PC-3 (cell line): ENCODE results near the gene AFTPH.

ENCODE experiments used
- EZH2 ChIP-seq: fragments of 300-600 bp; sonication (generic); IDR thresholded peaks from one replicate; pipeline ENCODE4 v1.6.1; 2017; ENCODE audit warnings: antibody characterized with exemption, mild to moderate bottlenecking, low read length; ENCODE audit not compliant: unreplicated experiment
- EZH2phosphoT487 ChIP-seq: fragments of 300-600 bp; sonication (generic); IDR thresholded peaks from 2 replicates; pipeline ENCODE4 v1.6.1; 2018; ENCODE audit warnings: mild to moderate bottlenecking, antibody characterized with exemption, low read length, borderline replicate concordance
- TF ChIP-seq, protein P1 (sequence below): fragments of 300-600 bp; sonication (generic); conservative IDR thresholded peaks from 2 replicates; pipeline ENCODE4 v1.5.1; 2017; ENCODE audit warnings: antibody characterized with exemption, low read depth, mild to moderate bottlenecking, low read length

GRCh38 chr2:64504774-64505720, 19.1 kb upstream of the AFTPH start:
- TF ChIP-seq EZH2phosphoT487, result no peak
- TF ChIP-seq, protein P1, sequence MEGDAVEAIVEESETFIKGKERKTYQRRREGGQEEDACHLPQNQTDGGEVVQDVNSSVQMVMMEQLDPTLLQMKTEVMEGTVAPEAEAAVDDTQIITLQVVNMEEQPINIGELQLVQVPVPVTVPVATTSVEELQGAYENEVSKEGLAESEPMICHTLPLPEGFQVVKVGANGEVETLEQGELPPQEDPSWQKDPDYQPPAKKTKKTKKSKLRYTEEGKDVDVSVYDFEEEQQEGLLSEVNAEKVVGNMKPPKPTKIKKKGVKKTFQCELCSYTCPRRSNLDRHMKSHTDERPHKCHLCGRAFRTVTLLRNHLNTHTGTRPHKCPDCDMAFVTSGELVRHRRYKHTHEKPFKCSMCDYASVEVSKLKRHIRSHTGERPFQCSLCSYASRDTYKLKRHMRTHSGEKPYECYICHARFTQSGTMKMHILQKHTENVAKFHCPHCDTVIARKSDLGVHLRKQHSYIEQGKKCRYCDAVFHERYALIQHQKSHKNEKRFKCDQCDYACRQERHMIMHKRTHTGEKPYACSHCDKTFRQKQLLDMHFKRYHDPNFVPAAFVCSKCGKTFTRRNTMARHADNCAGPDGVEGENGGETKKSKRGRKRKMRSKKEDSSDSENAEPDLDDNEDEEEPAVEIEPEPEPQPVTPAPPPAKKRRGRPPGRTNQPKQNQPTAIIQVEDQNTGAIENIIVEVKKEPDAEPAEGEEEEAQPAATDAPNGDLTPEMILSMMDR, result no peak
- no peak for TF ChIP-seq EZH2
